Astrocyte (in vitro differentiated cells and primary cell): Measurements from ENCODE around the gene FHAD1. TPM values are rescaled to one million over a fixed set of nuclear protein-coding genes. Genes with fewer than 3 reads are reported as not detected.

Source experiments
- DNase-seq: peaks from one replicate; pipeline ENCODE4 v3.0.0-alpha.2; 2010; ENCODE audit warnings: low read depth
- FAIRE-seq: peaks from 2 replicates; lab custom pipeline; 2011; peaks lifted over from hg19 to GRCh38; lab: Jason Lieb, UNC
- H2AFZ ChIP-seq: 2 replicates; pipeline ENCODE4 v1.6.0; 2012; ENCODE audit warnings: low read depth, low read length, inconsistent platforms
- H3K27ac ChIP-seq: 2 replicates; pipeline ENCODE4 v1.5.1; 2011; ENCODE audit warnings: low read depth, low read length, inconsistent platforms
- H3K27me3 ChIP-seq: 2 replicates; pipeline ENCODE4 v1.6.0; 2011; ENCODE audit warnings: low read length, inconsistent platforms; ENCODE audit not compliant: insufficient read depth
- H3K36me3 ChIP-seq: 2 replicates; pipeline ENCODE4 v1.5.1; 2011; ENCODE audit warnings: low read length, inconsistent platforms; ENCODE audit not compliant: insufficient read depth
- H3K4me1 ChIP-seq: 2 replicates; pipeline ENCODE4 v1.5.1; 2011; ENCODE audit warnings: low read length, inconsistent platforms; ENCODE audit not compliant: insufficient read depth
- H3K4me2 ChIP-seq: 2 replicates; pipeline ENCODE4 v1.6.0; 2012; ENCODE audit warnings: low read length, inconsistent platforms
- H3K4me3 ChIP-seq: 2 replicates; pipeline ENCODE4 v1.5.1; 2011; ENCODE audit warnings: low read depth, mild to moderate bottlenecking, low read length, inconsistent platforms; ENCODE audit not compliant: insufficient read depth
- H3K79me2 ChIP-seq: 2 replicates; pipeline ENCODE4 v1.6.0; 2012; ENCODE audit warnings: mild to moderate bottlenecking, low read length, inconsistent platforms; ENCODE audit not compliant: insufficient read depth
- H3K9ac ChIP-seq: 2 replicates; pipeline ENCODE4 v1.6.0; 2012; ENCODE audit warnings: mild to moderate bottlenecking, low read length, inconsistent platforms
- H3K9me3 ChIP-seq: 2 replicates; pipeline ENCODE4 v1.5.1; 2012; ENCODE audit warnings: low read depth, mild to moderate bottlenecking, low read length, inconsistent platforms; ENCODE audit not compliant: insufficient read depth
- H4K20me1 ChIP-seq: 2 replicates; pipeline ENCODE4 v1.6.0; 2012; ENCODE audit warnings: low read length, inconsistent platforms; ENCODE audit not compliant: insufficient read depth
- H3K27ac Mint-ChIP-seq: one replicate; pipeline ENCODE4 v1.8.0; 2021; ENCODE audit warnings: mild to moderate bottlenecking, mixed read lengths; ENCODE audit not compliant: unreplicated experiment
- H3K27me3 Mint-ChIP-seq: one replicate; pipeline ENCODE4 v1.8.0; 2021; ENCODE audit warnings: low read depth, mixed read lengths; ENCODE audit not compliant: unreplicated experiment
- H3K36me3 Mint-ChIP-seq: one replicate; pipeline ENCODE4 v1.8.0; 2021; ENCODE audit warnings: low read depth, mixed read lengths; ENCODE audit not compliant: unreplicated experiment
- H3K4me1 Mint-ChIP-seq: one replicate; pipeline ENCODE4 v1.8.0; 2021; ENCODE audit warnings: low read depth, mixed read lengths; ENCODE audit not compliant: unreplicated experiment
- H3K4me3 Mint-ChIP-seq: one replicate; pipeline ENCODE4 v1.8.0; 2021; ENCODE audit warnings: mild to moderate bottlenecking, moderate library complexity, mixed read lengths; ENCODE audit not compliant: unreplicated experiment
- H3K9me3 Mint-ChIP-seq: one replicate; pipeline ENCODE4 v1.8.0; 2021; ENCODE audit warnings: mild to moderate bottlenecking, mixed read lengths; ENCODE audit not compliant: unreplicated experiment
- CTCF ChIP-seq: IDR thresholded peaks from 2 replicates; pipeline ENCODE4 v1.5.1; 2011; ENCODE audit warnings: low read depth, mild to moderate bottlenecking, inconsistent platforms, low read length, moderate library complexity; ENCODE audit not compliant: insufficient read depth
- EZH2 ChIP-seq: IDR thresholded peaks from 2 replicates; pipeline ENCODE4 v1.6.1; 2012; ENCODE audit warnings: mild to moderate bottlenecking, low read length, inconsistent platforms; ENCODE audit not compliant: insufficient read depth
- total RNA-seq: library from RNA; stranded (reverse); gene quantifications from 2 replicates; pipeline ENCODE4 v1.2.1, GENCODE V29; 2021

FHAD1 gene
- total RNA-seq, 1 donor from 2014 or later = 0.25 TPM

- H3K9me3 Mint-ChIP-seq = no peaks in the 10 kb centered on the region
- Histone ChIP-seq H3K4me1 (peaks cover 52% of the 10 kb centered on the region), H3K36me3 (no peaks in the 10 kb centered on the region), H3K9ac (no peak overlapping the region), H3K9me3 (no peaks in the 10 kb centered on the region), H4K20me1 (peaks cover 61% of the 10 kb centered on the region), H3K4me2 (no peak overlapping the region), H3K27me3 (no peaks in the 10 kb centered on the region), H2AFZ (no peak overlapping the region), H3K4me3 (no peak overlapping the region), H3K79me2 (peaks cover 69% of the 10 kb centered on the region), H3K27ac (no peak overlapping the region)
- DNase-seq (no peak), FAIRE-seq (no peak)
- no peaks in the 10 kb centered on the region for H3K27me3 Mint-ChIP-seq
- H3K4me1 Mint-ChIP-seq = peaks cover 30% of the 10 kb centered on the region
- no peak overlapping the region for H3K4me3 Mint-ChIP-seq
- TF ChIP-seq CTCF = no peak
- TF ChIP-seq EZH2 = no peak
- no peak overlapping the region for H3K27ac Mint-ChIP-seq
- peaks cover 13% of the 10 kb centered on the region for H3K36me3 Mint-ChIP-seq
Observed at GRCh38 chr1:15414445-15414983, 167.5 kb downstream of the FHAD1 start.

DNA sequence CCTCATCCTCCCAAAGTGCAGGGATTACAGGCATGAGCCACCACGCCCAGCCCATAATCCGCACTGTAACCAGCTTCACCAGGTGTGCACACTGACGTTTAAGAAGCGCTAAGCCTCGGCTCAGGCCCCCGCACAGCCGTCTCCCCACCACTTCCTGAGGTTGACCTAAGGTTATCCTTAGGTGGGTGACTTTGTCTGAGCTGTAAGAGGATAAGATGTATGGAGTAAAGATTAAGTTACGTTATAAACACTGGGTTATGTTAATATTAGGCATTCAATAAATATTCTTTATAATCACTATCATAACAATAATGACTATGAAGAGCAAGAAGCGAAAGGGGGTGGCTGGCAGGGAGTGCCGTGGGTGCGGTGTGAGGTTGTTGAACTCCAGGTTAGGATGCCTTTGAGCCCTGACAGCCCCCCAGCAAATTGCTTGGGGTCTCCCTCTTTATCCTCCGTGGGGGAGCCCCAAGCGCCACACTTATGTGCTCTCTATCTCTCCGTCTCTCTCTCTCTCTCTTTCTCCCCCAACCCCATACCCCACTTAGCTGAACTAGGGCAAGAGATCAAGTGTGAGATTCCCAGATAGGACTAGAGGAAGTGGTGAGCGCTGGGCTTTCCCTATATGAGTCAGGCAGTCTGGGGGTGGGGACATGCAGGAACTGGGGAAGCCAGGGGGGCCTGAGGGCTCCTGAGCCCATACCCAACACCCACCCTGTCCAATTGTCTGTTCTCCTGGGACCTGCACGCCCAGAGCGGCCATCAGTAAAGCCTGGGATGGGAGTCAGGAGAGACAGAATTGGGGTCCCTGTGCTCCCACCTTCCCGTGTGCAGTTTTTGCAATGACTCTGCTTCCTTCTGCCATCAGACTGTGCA is 170.3 kb downstream of the FHAD1 start:
- no peaks in the 10 kb centered on the region for H3K27me3 ChIP-seq
- no peak overlapping the region for H3K4me3 ChIP-seq
- Mint-ChIP-seq H3K4me1 (peaks cover 27% of the 10 kb centered on the region), H3K4me3 (peak overlapping the region; percentile 30), H3K36me3 (peaks cover 20% of the 10 kb centered on the region), H3K27ac (peak overlapping the region; percentile 42), H3K27me3 (no peaks in the 10 kb centered on the region), H3K9me3 (peaks cover 7% of the 10 kb centered on the region)
- H2AFZ ChIP-seq = no peak overlapping the region
- peak overlapping the region; percentile 17 for H3K9ac ChIP-seq
- DNase-seq (peak; percentile 74), FAIRE-seq (no peak)
- peaks cover 71% of the 10 kb centered on the region for H3K79me2 ChIP-seq
- peaks cover 45% of the 10 kb centered on the region for H3K4me1 ChIP-seq
- H3K36me3 ChIP-seq = no peaks in the 10 kb centered on the region
- TF ChIP-seq EZH2 (no peak), CTCF (no peak)
- peak overlapping the region; percentile 76 for H3K4me2 ChIP-seq
- peaks cover 64% of the 10 kb centered on the region for H4K20me1 ChIP-seq
- no peaks in the 10 kb centered on the region for H3K9me3 ChIP-seq
- H3K27ac ChIP-seq = peak overlapping the region; percentile 43
